DMS 273 treated with DMSO at 0.1 percent for 48 hours (cell line): ENCODE results near the gene PARVG.

Experiments
- DNase-seq: peaks from one replicate; lab custom pipeline; 2025; lab: John Stamatoyannopoulos, UW

PARVG gene

GRCh38 chr22:44155115-44155514 is 25.6 kb upstream of the PARVG start:
- DNase-seq, result no peak

- DNase-seq, result no peak
Observed at GRCh38 chr22:44157916-44158618, 22.7 kb upstream of the PARVG start.

- peak; percentile 0 for DNase-seq
Observed at GRCh38 chr22:44158816-44159215, 21.9 kb upstream of the PARVG start.

- DNase-seq, result no peak
Observed at GRCh38 chr22:44159221-44159620, 21.5 kb upstream of the PARVG start.

GRCh38 chr22:44159811-44160210 is 20.9 kb upstream of the PARVG start:
- DNase-seq, result no peak

GRCh38 chr22:44160421-44160820 is 20.3 kb upstream of the PARVG start:
- DNase-seq, result no peak

- DNase-seq, result no peak
Observed at GRCh38 chr22:44161673-44162072, 19.1 kb upstream of the PARVG start.

GRCh38 chr22:44162960-44163359 is 17.8 kb upstream of the PARVG start:
- no peak for DNase-seq

GRCh38 chr22:44163536-44163935 is 17.2 kb upstream of the PARVG start:
- no peak for DNase-seq

- DNase-seq, result no peak
Observed at GRCh38 chr22:44164031-44164430, 16.7 kb upstream of the PARVG start.

- no peak for DNase-seq
Observed at GRCh38 chr22:44165286-44165874, 15.3 kb upstream of the PARVG start.

- DNase-seq, result no peak
Observed at GRCh38 chr22:44166498-44167276, 14.0 kb upstream of the PARVG start.

GRCh38 chr22:44167501-44167900 is 13.2 kb upstream of the PARVG start:
- DNase-seq, result no peak

GRCh38 chr22:44168206-44168605 is 12.5 kb upstream of the PARVG start:
- DNase-seq, result no peak

GRCh38 chr22:44170470-44170869 is 10.3 kb upstream of the PARVG start:
- no peak for DNase-seq

- DNase-seq, result no peak
Observed at GRCh38 chr22:44171561-44171960, 9.2 kb upstream of the PARVG start.

GRCh38 chr22:44172370-44173108 is 8.2 kb upstream of the PARVG start:
- no peak for DNase-seq

- no peak for DNase-seq
Observed at GRCh38 chr22:44173154-44173553, 7.6 kb upstream of the PARVG start.

- DNase-seq, result no peak
Observed at GRCh38 chr22:44175676-44176075, 5.0 kb upstream of the PARVG start.

GRCh38 chr22:44179196-44179988 is 1.3 kb upstream of the PARVG start:
- DNase-seq, result no peak

- DNase-seq, result no peak
Observed at GRCh38 chr22:44179989-44180705, 578 bp upstream of the PARVG start.
